ENCODE results near the gene LCA5. TPM values are rescaled to one million over a fixed set of nuclear protein-coding genes. Genes with fewer than 3 reads are reported as not detected.
A peak's percentile ranks its signal among the peaks of the same experiment; 100 is the strongest.
"Not testable (repeated sequence)": the region's sequence is repeated elsewhere in the genome, so short reads cannot be mapped to it uniquely, and the experiment has no call there.

Gene LCA5
- total RNA-seq, 1 donor from 2014 or later = 7.2 TPM

GRCh38 chr6:79536585-79536953, 661 bp downstream of the LCA5 start:
- Histone ChIP-seq H3K9me3 (no peaks in the 10 kb centered on the region), H3K36me3 (no peaks in the 10 kb centered on the region), H3K27me3 (no peaks in the 10 kb centered on the region), H3K27ac (peak overlapping the region; percentile 89 to 93), H3K4me3 (peak overlapping the region; percentile 78 to 88), H3K4me1 (no peaks in the 10 kb centered on the region)
- TF ChIP-seq CTCF (IDR thresholded peaks at IDR 0.05) = no peak
- intact Hi-C loops (cut with DNase I) = loop anchor here (2.0 to 10.0 kb wide), 4 partner anchors 304 to 568 kb away; partner anchors contain the start of genes BCKDHB, HMGN3 and TTK
- peak in 1 of 2 donors; percentile 72 for DNase-seq (ENCODE audit: low spot score in 2 of 2)

- H3K9me3 ChIP-seq; H3K4me3 ChIP-seq; H3K36me3 ChIP-seq; H3K27me3 ChIP-seq; H3K4me1 ChIP-seq; H3K27ac ChIP-seq; DNase-seq (ENCODE audit: low spot score in 2 of 2); intact Hi-C loops (cut with DNase I): not testable (repeated sequence)
Measured at GRCh38 chr6:79529567-79529966, 7.7 kb downstream of the LCA5 start.

- H3K27ac ChIP-seq = no peak overlapping the region
- DNase-seq (ENCODE audit: low spot score in 2 of 2) = no peak
- no peaks in the 10 kb centered on the region for H3K27me3 ChIP-seq
- H3K36me3 ChIP-seq = peaks cover 0 to 5% of the 10 kb centered on the region in 2 donors
- H3K4me3 ChIP-seq = no peak overlapping the region
- H3K9me3 ChIP-seq = peaks cover 0 to 7% of the 10 kb centered on the region in 2 donors
- intact Hi-C loops (cut with DNase I) = no loop called here
- no peaks in the 10 kb centered on the region for H3K4me1 ChIP-seq
- no peak for TF ChIP-seq CTCF (IDR thresholded peaks at IDR 0.05)
Measured at GRCh38 chr6:79526897-79527296, 10.3 kb downstream of the LCA5 start.

GRCh38 chr6:79525272-79526100, 11.7 kb downstream of the LCA5 start:
- intact Hi-C loops (cut with DNase I) = no loop called here
- H3K4me3 ChIP-seq = no peak overlapping the region
- no peak for TF ChIP-seq CTCF (IDR thresholded peaks at IDR 0.05)
- DNase-seq (ENCODE audit: low spot score in 2 of 2) = no peak
- no peak overlapping the region for H3K27ac ChIP-seq
- H3K9me3 ChIP-seq = peaks cover 0 to 7% of the 10 kb centered on the region in 2 donors
- H3K27me3 ChIP-seq = no peaks in the 10 kb centered on the region
- H3K36me3 ChIP-seq = peaks cover 0 to 5% of the 10 kb centered on the region in 2 donors
- H3K4me1 ChIP-seq = no peaks in the 10 kb centered on the region

- H3K4me3 ChIP-seq = no peak overlapping the region
- TF ChIP-seq CTCF (IDR thresholded peaks at IDR 0.05) = no peak
- H3K9me3 ChIP-seq = peaks cover 0 to 7% of the 10 kb centered on the region in 2 donors
- intact Hi-C loops (cut with DNase I) = no loop called here
- H3K4me1 ChIP-seq = no peaks in the 10 kb centered on the region
- no peak overlapping the region for H3K27ac ChIP-seq
- no peak for DNase-seq (ENCODE audit: low spot score in 2 of 2)
- peaks cover 0 to 5% of the 10 kb centered on the region in 2 donors for H3K36me3 ChIP-seq
- H3K27me3 ChIP-seq = no peaks in the 10 kb centered on the region
Measured at GRCh38 chr6:79524065-79524464, 13.2 kb downstream of the LCA5 start.

GRCh38 chr6:79522609-79523008, 14.6 kb downstream of the LCA5 start:
- peaks cover 0 to 5% of the 10 kb centered on the region in 2 donors for H3K36me3 ChIP-seq

More at GRCh38 chr6:79522609-79523008, 14.6 kb downstream of the LCA5 start:
- intact Hi-C loops (cut with DNase I) = no loop called here
- Histone ChIP-seq H3K4me3 (no peak overlapping the region), H3K27me3 (no peaks in the 10 kb centered on the region), H3K27ac (no peak overlapping the region), H3K4me1 (no peaks in the 10 kb centered on the region), H3K9me3 (peaks cover 0 to 7% of the 10 kb centered on the region in 2 donors)
- no peak for DNase-seq (ENCODE audit: low spot score in 2 of 2)
- no peak for TF ChIP-seq CTCF (IDR thresholded peaks at IDR 0.05)
